Vein endothelial cell (primary cell): ENCODE measurements around the gene POLR1D. TPM values are rescaled to one million over a fixed set of nuclear protein-coding genes. Genes with fewer than 3 reads are reported as not detected.

Source experiments
- total RNA-seq: library from RNA; depleted of rRNA; stranded (reverse); fragments of >200 nt; gene quantifications from 2 replicates; pipeline ENCODE4 v1.2.3, GENCODE V29; 2012

Gene POLR1D, protein sequence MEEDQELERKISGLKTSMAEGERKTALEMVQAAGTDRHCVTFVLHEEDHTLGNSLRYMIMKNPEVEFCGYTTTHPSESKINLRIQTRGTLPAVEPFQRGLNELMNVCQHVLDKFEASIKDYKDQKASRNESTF
- total RNA-seq: 125 and 126 TPM in 2 replicates

GRCh38 chr13:27621366-27622101 is at the start of gene POLR1D:
Gene POLR1D, plus strand, starts transcription at chr13:27621892. Its CDS starts 92 bp downstream, at chr13:27621984.

GRCh38 chr13:27620377-27621115 is 1.1 kb upstream of the POLR1D start, which contains the start of gene LNX2:
Gene LNX2, minus strand, starts transcription at chr13:27620529. Its CDS starts 38,826 bp downstream, at chr13:27581703.

Other genes starting within 250 kb of the POLR1D start
- gene GTF3A, start 197.3 kb upstream of the POLR1D start, total RNA-seq: 102 and 104 TPM in 2 replicates
- gene MTIF3, start 171.3 kb upstream of the POLR1D start, total RNA-seq: 39.5 and 52.8 TPM in 2 replicates
- 13.2 and 15.4 TPM in 2 replicates for gene LNX2, start 1.4 kb upstream of the POLR1D start, total RNA-seq
- gene GSX1, start 170.6 kb downstream of the POLR1D start, total RNA-seq: not detected in 2 replicates